NT2/D1 (cell line): Measurements from ENCODE around the gene APAF1.

ENCODE experiments used
- SUZ12 ChIP-seq: IDR thresholded peaks from 2 replicates; pipeline ENCODE4 v1.6.1; 2011; ENCODE audit not compliant: insufficient read length, insufficient read depth; ENCODE audit errors: extremely low read depth
- ZNF274 ChIP-seq: IDR thresholded peaks from 2 replicates; pipeline ENCODE4 v1.6.1; 2011; ENCODE audit warnings: mild to moderate bottlenecking, low read depth, low read length

GRCh38 chr12:98635657-98636323, 9.3 kb upstream of the APAF1 start:
- TF ChIP-seq ZNF274, result no peak
- TF ChIP-seq SUZ12, result no peak
